HEK293 (cell line): ENCODE data around the gene NPC1.

ENCODE experiments used
- CTCF ChIA-PET: fragments of 350-600 bp; formaldehyde crosslinking; extraction: SDS; loops from one replicate; lab custom pipeline; 2021; ENCODE audit warnings: antibody characterized with exemption; lab: Yijun Ruan, JAX
- POLR2A ChIA-PET: fragments of 300-600 bp; formaldehyde crosslinking; extraction: SDS; loops from one replicate; lab custom pipeline; 2020; ENCODE audit warnings: antibody characterized with exemption, inconsistent platforms; lab: Yijun Ruan, JAX
- H3K27ac ChIP-seq: fragments of 200-500 bp; sonication (Bioruptor generic); 2 replicates; pipeline ENCODE4 v1.5.1; 2014; ENCODE audit warnings: low read depth, low read length, control low read depth, inconsistent platforms; ENCODE audit errors: extremely low read depth
- H3K36me3 ChIP-seq, 2 experiments: fragments of 200-500 bp in 1 of 2; sonication (Bioruptor generic) in 1 of 2; 1 replicate in 1 of 2; 2 replicates in 1 of 2; pipeline ENCODE4 v1.5.1; 2014 to 2017; ENCODE audit warnings: inconsistent platforms in 2 of 2, low read length in 2 of 2; ENCODE audit not compliant: control insufficient read depth in 2 of 2, insufficient read depth in 1 of 2
- H3K4me1 ChIP-seq: fragments of 200-500 bp; sonication (Bioruptor generic); 2 replicates; pipeline ENCODE4 v1.5.1; 2014; ENCODE audit warnings: mild to moderate bottlenecking, low read length, inconsistent platforms; ENCODE audit not compliant: control insufficient read depth, insufficient read depth
- H3K4me3 ChIP-seq: 2 replicates; pipeline ENCODE4 v1.5.1; 2011; ENCODE audit warnings: low read depth, mild to moderate bottlenecking, control low read depth, low read length, moderate library complexity
- H3K9me3 ChIP-seq: fragments of 200-500 bp; sonication (Bioruptor generic); 2 replicates; pipeline ENCODE4 v1.5.1; 2014; ENCODE audit warnings: low read depth, low read length, inconsistent platforms; ENCODE audit not compliant: control insufficient read depth, insufficient read depth
- BCL11A ChIP-seq: fragments of 450-650 bp; formaldehyde crosslinking; IDR thresholded peaks from 2 replicates; pipeline ENCODE4 v1.5.1; 2016; ENCODE audit warnings: low read depth, missing biosample characterization, missing genetic modification characterization
- HOXA7 ChIP-seq: sonication (generic); formaldehyde crosslinking; IDR thresholded peaks from 2 replicates; pipeline ENCODE4 v1.8.1; 2022; ENCODE audit warnings: missing genetic modification reagents, borderline replicate concordance
- KLF16 ChIP-seq: fragments of 450-650 bp; formaldehyde crosslinking; IDR thresholded peaks from 2 replicates; pipeline ENCODE4 v1.5.1; 2017; ENCODE audit warnings: missing biosample characterization, missing genetic modification characterization
- OSR2 ChIP-seq: fragments of 450-650 bp; formaldehyde crosslinking; IDR thresholded peaks from 2 replicates; pipeline ENCODE4 v1.5.1; 2016; ENCODE audit warnings: missing biosample characterization, missing genetic modification characterization
- OVOL3 ChIP-seq: fragments of 450-650 bp; formaldehyde crosslinking; IDR thresholded peaks from 2 replicates; pipeline ENCODE4 v1.5.1; 2016; ENCODE audit warnings: missing biosample characterization, missing genetic modification characterization
- ZBTB48 ChIP-seq: fragments of 450-650 bp; formaldehyde crosslinking; IDR thresholded peaks from 2 replicates; pipeline ENCODE4 v1.5.1; 2016; ENCODE audit warnings: missing biosample characterization, missing genetic modification characterization
- ZNF112 ChIP-seq: fragments of 450-650 bp; formaldehyde crosslinking; IDR thresholded peaks from 2 replicates; pipeline ENCODE4 v1.5.0; 2017; ENCODE audit warnings: missing biosample characterization, missing genetic modification characterization
- ZNF121 ChIP-seq: fragments of 450-650 bp; formaldehyde crosslinking; IDR thresholded peaks from 2 replicates; pipeline ENCODE4 v1.5.1; 2016; ENCODE audit warnings: missing biosample characterization, missing genetic modification characterization
- ZNF350 ChIP-seq: fragments of 450-650 bp; formaldehyde crosslinking; IDR thresholded peaks from 2 replicates; pipeline ENCODE4 v1.5.0; 2017; ENCODE audit warnings: missing biosample characterization, mild to moderate bottlenecking, missing genetic modification characterization
- ZNF354C ChIP-seq: fragments of 450-650 bp; formaldehyde crosslinking; IDR thresholded peaks from 2 replicates; pipeline ENCODE4 v1.5.1; 2016; ENCODE audit warnings: missing biosample characterization, missing genetic modification characterization, low read depth, borderline replicate concordance
- ZNF600 ChIP-seq: fragments of 450-650 bp; formaldehyde crosslinking; IDR thresholded peaks from 2 replicates; pipeline ENCODE4 v1.5.1; 2016; ENCODE audit warnings: missing biosample characterization, missing genetic modification characterization
- ZNF610 ChIP-seq: fragments of 450-650 bp; formaldehyde crosslinking; IDR thresholded peaks from 2 replicates; pipeline ENCODE4 v1.5.1; 2016; ENCODE audit warnings: missing biosample characterization, missing genetic modification characterization, borderline replicate concordance
- ZXDB ChIP-seq: fragments of 450-650 bp; formaldehyde crosslinking; IDR thresholded peaks from 2 replicates; pipeline ENCODE4 v1.5.1; 2016; ENCODE audit warnings: missing biosample characterization, missing genetic modification characterization
- TF ChIP-seq, protein P1 (sequence below): fragments of 450-650 bp; IDR thresholded peaks from 2 replicates; pipeline ENCODE4 v1.5.1; 2018; ENCODE audit warnings: missing biosample characterization, missing genetic modification characterization
- TF ChIP-seq, protein P2 (sequence below): fragments of 450-650 bp; formaldehyde crosslinking; IDR thresholded peaks from 2 replicates; pipeline ENCODE4 v1.5.1; 2016; ENCODE audit warnings: missing biosample characterization, missing genetic modification characterization
- TF ChIP-seq, protein P3 (sequence below): fragments of 450-650 bp; formaldehyde crosslinking; optimal IDR thresholded peaks from 2 replicates; pipeline ENCODE3; 2016; ENCODE audit warnings: missing biosample characterization, mild to moderate bottlenecking, missing genetic modification characterization
- TF ChIP-seq, protein P4 (sequence below): fragments of 450-650 bp; formaldehyde crosslinking; IDR thresholded peaks from 2 replicates; pipeline ENCODE4 v1.5.1; 2016; ENCODE audit warnings: missing biosample characterization, missing genetic modification characterization
- TF ChIP-seq, protein P5 (sequence below): fragments of 450-650 bp; formaldehyde crosslinking; IDR thresholded peaks from 2 replicates; pipeline ENCODE4 v1.5.1; 2017; ENCODE audit warnings: missing biosample characterization, missing genetic modification characterization

Gene NPC1

DNA sequence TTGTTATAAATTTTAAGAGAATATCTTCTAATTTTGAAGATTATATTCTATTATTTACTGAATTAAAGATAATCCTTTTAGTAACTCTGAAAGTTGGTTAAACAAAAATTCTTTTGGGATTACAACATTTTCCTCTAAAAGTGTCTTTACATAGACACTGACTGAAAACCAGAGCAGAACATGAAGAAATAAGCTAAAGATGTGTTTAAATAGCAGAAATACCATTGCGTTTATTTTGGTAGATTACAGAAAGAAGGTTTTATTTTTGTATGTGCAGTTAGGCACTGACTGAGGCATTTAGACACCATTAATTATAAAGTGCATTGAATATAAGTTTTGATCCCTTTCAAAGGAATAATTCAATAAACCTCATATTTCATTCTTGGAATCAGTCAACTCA is 13.5 kb upstream of the NPC1 start:
- CTCF ChIA-PET: interaction anchor here (1.7 kb wide), 1 partner anchor 103 kb away, joined by 6 read pairs; no protein-coding TSS in a partner anchor
- POLR2A ChIA-PET: no interaction called here
- no peaks in the 10 kb centered on the region for H3K9me3 ChIP-seq
- H3K4me1 ChIP-seq: no peaks in the 10 kb centered on the region
- no peaks in the 10 kb centered on the region for H3K36me3 ChIP-seq
- no peak overlapping the region for H3K4me3 ChIP-seq
- H3K27ac ChIP-seq: no peak overlapping the region
- TF ChIP-seq, protein P1, sequence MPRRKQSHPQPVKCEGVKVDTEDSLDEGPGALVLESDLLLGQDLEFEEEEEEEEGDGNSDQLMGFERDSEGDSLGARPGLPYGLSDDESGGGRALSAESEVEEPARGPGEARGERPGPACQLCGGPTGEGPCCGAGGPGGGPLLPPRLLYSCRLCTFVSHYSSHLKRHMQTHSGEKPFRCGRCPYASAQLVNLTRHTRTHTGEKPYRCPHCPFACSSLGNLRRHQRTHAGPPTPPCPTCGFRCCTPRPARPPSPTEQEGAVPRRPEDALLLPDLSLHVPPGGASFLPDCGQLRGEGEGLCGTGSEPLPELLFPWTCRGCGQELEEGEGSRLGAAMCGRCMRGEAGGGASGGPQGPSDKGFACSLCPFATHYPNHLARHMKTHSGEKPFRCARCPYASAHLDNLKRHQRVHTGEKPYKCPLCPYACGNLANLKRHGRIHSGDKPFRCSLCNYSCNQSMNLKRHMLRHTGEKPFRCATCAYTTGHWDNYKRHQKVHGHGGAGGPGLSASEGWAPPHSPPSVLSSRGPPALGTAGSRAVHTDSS (tag by site-specific recombination): no peak

DNA sequence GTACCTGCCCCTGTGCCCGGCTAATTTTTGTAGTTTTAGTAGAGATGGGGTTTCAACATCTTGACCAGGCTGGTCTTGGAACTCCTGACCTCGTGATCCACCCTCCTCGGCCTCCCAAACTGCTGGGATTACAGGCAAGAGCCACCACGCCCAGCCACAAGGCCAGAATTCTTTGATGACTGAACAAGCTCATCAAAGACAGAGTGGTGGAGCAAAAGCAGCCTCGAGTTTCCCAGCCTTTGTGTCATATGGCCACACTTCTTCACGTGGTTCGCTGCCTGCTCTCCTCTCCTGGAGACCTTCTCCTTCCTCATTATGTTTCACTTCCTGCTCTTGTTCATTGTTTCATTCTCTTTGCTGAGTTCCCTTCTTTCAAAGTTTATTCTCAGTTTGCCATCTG is 9.9 kb upstream of the NPC1 start:
- ChIA-PET POLR2A (no interaction called here), CTCF (interaction anchor here (0.6 kb wide), 1 partner anchor 107 kb away, joined by 3 read pairs; no protein-coding TSS in a partner anchor)
- H3K36me3 ChIP-seq: no peaks in the 10 kb centered on the region
- H3K9me3 ChIP-seq: no peaks in the 10 kb centered on the region
- no peak overlapping the region for H3K4me3 ChIP-seq
- TF ChIP-seq ZNF600 (tag by site-specific recombination) (no peak), ZBTB48 (tag by site-specific recombination) (no peak), ZNF350 (no peak), OSR2 (tag by site-specific recombination) (no peak), ZNF610 (tag by site-specific recombination) (no peak), HOXA7 (CRISPR knock-in tag) (no peak), ZNF354C (no peak), OVOL3 (tag by site-specific recombination) (no peak), ZXDB (tag by site-specific recombination) (no peak), ZNF112 (no peak), BCL11A (tag by site-specific recombination) (no peak)
- TF ChIP-seq, protein P2, sequence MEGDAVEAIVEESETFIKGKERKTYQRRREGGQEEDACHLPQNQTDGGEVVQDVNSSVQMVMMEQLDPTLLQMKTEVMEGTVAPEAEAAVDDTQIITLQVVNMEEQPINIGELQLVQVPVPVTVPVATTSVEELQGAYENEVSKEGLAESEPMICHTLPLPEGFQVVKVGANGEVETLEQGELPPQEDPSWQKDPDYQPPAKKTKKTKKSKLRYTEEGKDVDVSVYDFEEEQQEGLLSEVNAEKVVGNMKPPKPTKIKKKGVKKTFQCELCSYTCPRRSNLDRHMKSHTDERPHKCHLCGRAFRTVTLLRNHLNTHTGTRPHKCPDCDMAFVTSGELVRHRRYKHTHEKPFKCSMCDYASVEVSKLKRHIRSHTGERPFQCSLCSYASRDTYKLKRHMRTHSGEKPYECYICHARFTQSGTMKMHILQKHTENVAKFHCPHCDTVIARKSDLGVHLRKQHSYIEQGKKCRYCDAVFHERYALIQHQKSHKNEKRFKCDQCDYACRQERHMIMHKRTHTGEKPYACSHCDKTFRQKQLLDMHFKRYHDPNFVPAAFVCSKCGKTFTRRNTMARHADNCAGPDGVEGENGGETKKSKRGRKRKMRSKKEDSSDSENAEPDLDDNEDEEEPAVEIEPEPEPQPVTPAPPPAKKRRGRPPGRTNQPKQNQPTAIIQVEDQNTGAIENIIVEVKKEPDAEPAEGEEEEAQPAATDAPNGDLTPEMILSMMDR (tag by site-specific recombination): no peak
- TF ChIP-seq, protein P3, sequence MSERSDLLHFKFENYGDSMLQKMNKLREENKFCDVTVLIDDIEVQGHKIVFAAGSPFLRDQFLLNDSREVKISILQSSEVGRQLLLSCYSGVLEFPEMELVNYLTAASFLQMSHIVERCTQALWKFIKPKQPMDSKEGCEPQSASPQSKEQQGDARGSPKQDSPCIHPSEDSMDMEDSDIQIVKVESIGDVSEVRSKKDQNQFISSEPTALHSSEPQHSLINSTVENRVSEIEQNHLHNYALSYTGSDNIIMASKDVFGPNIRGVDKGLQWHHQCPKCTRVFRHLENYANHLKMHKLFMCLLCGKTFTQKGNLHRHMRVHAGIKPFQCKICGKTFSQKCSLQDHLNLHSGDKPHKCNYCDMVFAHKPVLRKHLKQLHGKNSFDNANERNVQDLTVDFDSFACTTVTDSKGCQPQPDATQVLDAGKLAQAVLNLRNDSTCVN (tag by site-specific recombination): no peak
- TF ChIP-seq, protein P4, sequence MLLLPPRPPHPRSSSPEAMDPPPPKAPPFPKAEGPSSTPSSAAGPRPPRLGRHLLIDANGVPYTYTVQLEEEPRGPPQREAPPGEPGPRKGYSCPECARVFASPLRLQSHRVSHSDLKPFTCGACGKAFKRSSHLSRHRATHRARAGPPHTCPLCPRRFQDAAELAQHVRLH: no peak
- H3K4me1 ChIP-seq: no peaks in the 10 kb centered on the region
- H3K27ac ChIP-seq: no peak overlapping the region

DNA sequence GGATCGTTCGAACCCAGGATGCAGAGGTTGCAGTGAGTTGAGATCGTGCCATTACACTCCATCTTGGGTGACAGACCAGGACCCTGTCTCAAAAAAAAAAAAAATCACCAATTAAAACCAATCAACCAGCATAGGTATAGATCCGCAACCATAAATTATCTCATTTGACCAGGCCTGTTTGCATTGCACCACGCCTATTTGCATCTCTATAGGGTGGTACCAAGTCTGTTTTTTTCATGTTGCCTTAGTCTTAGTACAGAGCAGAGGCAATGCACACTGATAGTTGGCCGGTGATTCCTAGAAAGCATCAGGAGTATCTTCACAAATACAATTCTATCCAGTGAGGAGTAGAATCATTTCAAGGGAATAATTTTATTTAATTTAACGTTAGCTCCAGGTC is 9.3 kb upstream of the NPC1 start:
- no peak overlapping the region for H3K4me3 ChIP-seq
- no peaks in the 10 kb centered on the region for H3K9me3 ChIP-seq
- H3K36me3 ChIP-seq: no peaks in the 10 kb centered on the region
- no peak overlapping the region for H3K27ac ChIP-seq
- ChIA-PET POLR2A (no interaction called here), CTCF (interaction anchor here (0.6 kb wide), 1 partner anchor 107 kb away, joined by 3 read pairs; no protein-coding TSS in a partner anchor)
- no peak for TF ChIP-seq ZNF121 (tag by site-specific recombination)
- no peak for TF ChIP-seq KLF16 (tag by site-specific recombination)
- TF ChIP-seq, protein P5, sequence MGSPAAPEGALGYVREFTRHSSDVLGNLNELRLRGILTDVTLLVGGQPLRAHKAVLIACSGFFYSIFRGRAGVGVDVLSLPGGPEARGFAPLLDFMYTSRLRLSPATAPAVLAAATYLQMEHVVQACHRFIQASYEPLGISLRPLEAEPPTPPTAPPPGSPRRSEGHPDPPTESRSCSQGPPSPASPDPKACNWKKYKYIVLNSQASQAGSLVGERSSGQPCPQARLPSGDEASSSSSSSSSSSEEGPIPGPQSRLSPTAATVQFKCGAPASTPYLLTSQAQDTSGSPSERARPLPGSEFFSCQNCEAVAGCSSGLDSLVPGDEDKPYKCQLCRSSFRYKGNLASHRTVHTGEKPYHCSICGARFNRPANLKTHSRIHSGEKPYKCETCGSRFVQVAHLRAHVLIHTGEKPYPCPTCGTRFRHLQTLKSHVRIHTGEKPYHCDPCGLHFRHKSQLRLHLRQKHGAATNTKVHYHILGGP: peak; percentile 30; the same call in 1 of the 2 replicates
- H3K4me1 ChIP-seq: no peaks in the 10 kb centered on the region
